Islet of Langerhans (tissue), 1 donor: ENCODE measurements around the gene NPC1.
"Not testable (repeated sequence)": the region's sequence is repeated elsewhere in the genome, so short reads cannot be mapped to it uniquely, and the experiment has no call there.

Source experiments
- FAIRE-seq: peaks from one replicate; lab custom pipeline; 2011; peaks lifted over from hg19 to GRCh38; lab: Jason Lieb, UNC

Gene NPC1

DNA sequence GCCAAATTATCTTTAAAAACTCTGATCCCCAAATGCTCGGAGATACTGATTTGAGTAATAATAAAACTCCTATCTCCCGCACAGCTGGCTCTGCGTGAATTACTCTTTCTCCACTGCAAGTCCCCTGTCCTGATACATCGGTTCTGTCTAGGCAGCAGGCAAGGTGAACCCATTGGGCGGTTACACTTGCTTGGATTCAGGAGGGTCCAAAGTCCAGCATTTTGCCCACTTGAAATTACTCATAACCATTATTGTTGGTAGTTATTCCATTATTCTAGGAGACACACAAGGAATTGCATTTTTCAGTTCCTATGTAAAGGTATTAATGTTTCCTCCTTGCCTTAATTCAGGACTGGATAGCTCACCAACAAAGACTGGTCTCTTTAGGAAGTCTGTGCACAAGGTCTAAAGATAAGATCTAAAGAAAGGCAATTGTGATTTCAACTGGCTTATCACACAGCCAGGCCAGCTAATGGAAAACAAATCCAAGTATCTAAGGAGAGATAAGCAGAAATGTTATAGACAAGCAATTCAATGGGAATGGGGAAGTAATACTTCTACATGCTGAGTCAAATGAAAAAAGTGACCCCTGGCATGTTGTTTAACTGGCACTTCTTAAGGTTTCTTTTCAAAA is 23.2 kb upstream of the NPC1 start:
- no peak for FAIRE-seq

DNA sequence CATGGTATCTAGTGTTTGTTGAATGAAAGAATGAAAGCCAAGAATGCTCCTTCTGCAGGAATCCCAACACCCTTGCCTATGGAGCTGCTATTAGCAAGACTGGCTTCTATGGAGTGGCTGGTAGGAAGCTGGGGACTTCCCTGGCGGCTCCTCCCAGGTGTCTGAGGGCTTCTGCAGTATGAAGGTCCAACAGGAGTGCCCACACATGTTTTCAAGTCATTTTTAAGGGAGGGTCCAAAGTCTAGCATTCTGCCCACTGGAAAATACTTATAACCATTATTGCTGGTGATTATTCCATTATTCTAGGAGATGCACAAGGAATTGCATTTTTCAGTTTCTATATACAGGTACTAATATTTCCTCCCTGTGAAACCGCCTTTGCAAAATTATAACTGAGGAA is 21.9 kb upstream of the NPC1 start:
- no peak for FAIRE-seq

DNA sequence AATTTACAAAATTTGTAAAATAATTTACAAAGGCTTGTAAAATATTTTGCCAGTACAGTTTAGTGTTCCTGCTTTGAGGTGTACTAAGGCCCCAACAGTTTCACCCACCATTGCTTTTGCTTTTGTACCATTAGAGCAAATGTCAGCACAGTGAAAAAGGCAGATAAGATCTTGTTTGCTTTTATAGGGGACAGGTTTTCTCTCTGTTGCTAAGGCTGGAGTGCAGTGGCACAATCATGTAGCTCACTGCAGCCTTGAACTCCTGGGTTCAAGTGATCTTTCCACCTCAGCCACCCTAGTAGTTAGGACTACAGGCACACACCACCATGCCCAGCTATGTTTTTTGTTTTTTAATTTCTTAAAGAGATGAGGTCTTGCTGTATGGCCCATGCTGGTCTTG is 19.6 kb upstream of the NPC1 start:
- FAIRE-seq, result no peak

DNA sequence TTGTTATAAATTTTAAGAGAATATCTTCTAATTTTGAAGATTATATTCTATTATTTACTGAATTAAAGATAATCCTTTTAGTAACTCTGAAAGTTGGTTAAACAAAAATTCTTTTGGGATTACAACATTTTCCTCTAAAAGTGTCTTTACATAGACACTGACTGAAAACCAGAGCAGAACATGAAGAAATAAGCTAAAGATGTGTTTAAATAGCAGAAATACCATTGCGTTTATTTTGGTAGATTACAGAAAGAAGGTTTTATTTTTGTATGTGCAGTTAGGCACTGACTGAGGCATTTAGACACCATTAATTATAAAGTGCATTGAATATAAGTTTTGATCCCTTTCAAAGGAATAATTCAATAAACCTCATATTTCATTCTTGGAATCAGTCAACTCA is 13.5 kb upstream of the NPC1 start:
- FAIRE-seq, result no peak

DNA sequence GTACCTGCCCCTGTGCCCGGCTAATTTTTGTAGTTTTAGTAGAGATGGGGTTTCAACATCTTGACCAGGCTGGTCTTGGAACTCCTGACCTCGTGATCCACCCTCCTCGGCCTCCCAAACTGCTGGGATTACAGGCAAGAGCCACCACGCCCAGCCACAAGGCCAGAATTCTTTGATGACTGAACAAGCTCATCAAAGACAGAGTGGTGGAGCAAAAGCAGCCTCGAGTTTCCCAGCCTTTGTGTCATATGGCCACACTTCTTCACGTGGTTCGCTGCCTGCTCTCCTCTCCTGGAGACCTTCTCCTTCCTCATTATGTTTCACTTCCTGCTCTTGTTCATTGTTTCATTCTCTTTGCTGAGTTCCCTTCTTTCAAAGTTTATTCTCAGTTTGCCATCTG is 9.9 kb upstream of the NPC1 start:
- FAIRE-seq, result no peak

DNA sequence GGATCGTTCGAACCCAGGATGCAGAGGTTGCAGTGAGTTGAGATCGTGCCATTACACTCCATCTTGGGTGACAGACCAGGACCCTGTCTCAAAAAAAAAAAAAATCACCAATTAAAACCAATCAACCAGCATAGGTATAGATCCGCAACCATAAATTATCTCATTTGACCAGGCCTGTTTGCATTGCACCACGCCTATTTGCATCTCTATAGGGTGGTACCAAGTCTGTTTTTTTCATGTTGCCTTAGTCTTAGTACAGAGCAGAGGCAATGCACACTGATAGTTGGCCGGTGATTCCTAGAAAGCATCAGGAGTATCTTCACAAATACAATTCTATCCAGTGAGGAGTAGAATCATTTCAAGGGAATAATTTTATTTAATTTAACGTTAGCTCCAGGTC is 9.3 kb upstream of the NPC1 start:
- no peak for FAIRE-seq

DNA sequence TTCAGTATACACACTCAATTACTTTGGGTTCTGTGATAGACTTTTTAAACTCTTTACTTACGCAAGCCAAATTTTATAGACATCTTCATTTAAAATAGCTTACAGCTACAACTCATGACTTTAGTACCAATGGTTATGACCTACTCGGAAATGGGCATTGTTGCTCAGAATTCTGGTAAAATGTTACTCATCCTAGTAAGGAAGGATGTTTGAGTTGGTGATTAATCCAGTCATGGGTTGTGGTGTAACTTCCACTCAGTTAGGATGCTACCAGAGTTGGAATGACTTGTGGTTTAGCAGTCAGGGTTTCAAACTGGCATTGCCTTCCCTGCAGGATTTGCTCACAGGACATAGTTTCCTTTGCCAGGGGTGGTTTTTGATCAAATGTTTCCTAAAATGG is 7.4 kb upstream of the NPC1 start:
- FAIRE-seq, result no peak

DNA sequence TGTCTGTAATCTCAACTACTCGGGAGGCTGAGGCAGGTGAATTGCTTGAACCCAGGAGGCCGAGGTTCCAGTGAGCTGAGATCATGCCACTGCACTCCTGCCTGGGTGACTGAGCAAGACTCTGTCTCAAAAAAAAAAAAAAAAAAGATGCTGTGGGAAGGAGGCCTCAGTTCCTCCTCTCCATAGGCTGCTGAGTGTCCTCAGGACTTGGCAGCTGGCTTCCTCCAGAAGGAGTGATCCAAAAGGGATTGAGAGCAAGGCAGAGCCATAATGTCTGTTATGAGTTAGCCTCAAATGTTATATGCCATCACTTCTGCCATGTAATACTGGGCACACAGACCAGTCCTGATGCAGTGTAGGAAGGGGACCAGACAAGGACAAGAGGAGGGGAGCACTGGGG is 6.6 kb upstream of the NPC1 start:
- no peak for FAIRE-seq

DNA sequence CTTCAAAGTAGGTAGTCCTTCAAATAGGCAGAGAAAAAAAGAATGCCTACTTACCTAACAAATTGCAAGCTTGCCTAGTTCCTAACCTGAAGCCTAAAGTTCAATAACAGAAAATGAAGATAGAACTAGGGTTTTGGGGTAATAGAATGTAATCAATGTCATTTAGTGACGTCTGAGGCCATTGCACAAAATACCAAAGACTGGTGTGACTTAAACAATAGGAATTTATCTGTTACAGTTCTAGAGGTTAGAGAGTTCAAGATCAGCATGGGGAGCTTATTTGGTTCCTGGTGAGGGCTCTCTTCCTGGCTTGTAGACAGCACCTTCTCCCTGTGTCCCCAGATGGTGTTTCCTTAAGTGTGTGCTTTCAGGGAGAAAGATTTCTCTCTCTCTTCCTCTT is 4.7 kb upstream of the NPC1 start:
- no peak for FAIRE-seq

DNA sequence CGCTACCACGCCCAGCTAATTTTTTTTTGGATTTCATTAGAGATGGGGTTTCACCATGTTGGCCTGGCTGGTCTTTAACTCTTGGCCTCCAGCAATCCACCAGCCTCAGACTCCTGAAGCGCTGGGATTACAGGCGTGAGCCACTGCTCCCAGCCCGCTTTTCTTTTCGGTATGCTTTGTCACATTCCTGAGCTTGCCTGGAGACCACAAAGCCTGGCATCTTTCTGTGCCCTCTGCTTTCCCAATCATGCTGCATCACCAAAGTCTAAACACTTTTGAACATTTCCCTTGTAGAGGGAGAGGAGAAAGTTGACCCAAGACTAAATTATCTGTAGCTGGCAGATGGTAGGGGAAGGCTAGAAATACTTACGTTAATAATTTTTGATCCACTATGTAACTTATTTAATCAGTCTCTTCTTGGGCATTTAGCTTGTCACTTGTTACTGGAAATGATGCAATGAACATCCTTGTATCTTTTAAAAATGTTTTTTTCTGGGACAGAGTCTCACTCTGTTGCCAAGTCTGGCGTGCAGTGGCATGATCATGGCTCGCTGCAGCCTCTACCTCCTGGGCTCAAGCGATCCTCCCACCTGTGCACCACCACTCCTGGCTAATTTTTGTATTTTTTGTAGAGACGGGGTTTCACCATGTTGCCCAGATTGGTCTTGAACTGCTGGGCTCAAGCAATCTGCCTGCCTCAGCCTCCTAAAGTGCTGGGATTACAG is 2.7 kb upstream of the NPC1 start:
- FAIRE-seq, result no peak

DNA sequence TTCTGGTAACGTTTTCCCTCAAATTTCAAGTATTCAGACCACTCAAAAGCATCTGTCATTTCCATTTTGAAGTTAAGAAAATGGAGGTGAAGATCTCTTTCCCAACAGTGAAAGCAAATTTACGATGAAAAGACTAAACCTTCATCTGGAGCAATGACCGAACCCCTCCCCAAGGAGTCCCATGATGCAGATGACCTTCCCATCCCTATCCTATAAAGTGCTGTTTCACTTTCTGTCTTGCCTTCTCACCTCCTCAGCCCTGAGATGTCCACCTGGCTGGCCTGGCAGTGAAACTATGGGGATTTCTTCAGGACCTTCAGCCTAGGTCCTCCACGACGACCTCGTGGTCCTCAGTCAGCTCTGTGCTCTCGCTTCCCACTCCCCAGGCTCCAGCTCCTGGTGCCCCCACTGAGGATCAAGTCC is 925 bp upstream of the NPC1 start:
- FAIRE-seq, result no peak

DNA sequence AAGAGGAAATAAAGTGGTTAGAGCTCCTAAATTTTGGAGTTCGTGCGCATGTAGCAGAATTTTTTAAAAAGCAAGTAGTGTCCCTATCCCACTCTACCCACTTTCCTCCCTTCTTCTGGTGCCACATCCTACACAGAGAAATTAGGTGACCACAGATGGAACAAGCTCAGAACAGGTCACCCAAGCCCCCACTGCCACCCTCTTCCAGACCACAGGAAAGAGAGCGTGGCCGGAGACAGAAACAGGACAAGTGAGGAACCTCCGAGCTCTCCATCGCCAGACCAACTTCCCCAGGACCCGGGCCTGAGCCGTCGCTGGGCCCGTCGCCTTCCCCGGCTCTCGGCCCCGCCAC is 433 bp downstream of the NPC1 start:
- FAIRE-seq, result no peak

DNA sequence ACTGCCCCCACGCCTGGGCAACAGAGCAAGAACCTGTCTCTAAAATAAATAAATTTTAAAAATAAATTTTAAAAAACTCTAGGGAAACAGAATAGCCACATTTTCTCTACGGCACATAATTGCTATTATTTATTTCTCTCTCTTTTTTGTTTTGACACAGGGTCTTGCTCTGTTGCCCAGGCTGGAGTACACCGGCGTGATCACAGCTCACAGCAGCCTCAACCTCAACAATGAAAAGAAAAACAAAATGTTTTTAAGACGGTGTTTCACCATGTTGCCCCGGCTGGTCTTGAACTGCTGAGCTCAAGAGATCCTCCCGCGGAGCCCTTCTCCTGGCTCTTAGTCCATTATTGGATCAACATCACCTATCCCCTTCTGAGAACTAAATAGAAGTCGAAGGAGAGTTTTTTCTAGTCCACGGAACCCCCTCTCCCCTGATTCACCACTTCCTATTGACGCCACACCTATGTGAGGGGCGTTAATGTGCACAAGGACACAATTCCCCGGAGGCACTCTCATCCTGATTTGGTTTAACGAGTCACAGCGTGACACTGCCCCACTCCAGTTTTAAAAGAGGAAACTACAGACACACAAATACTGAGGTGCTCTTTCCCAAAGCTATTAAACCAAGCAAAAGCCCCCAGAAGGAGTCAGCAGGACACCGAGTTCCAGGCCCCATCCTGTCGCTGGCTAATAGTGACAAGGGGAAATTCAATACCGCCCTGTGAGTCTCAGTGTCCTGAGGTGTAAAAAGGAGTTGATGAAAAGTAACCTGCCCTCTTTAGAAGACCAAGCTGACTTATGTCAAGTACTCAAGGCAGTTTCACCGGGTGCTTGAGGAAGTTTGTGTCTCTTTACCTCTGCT is 1.1 kb downstream of the NPC1 start:
- FAIRE-seq, result no peak

DNA sequence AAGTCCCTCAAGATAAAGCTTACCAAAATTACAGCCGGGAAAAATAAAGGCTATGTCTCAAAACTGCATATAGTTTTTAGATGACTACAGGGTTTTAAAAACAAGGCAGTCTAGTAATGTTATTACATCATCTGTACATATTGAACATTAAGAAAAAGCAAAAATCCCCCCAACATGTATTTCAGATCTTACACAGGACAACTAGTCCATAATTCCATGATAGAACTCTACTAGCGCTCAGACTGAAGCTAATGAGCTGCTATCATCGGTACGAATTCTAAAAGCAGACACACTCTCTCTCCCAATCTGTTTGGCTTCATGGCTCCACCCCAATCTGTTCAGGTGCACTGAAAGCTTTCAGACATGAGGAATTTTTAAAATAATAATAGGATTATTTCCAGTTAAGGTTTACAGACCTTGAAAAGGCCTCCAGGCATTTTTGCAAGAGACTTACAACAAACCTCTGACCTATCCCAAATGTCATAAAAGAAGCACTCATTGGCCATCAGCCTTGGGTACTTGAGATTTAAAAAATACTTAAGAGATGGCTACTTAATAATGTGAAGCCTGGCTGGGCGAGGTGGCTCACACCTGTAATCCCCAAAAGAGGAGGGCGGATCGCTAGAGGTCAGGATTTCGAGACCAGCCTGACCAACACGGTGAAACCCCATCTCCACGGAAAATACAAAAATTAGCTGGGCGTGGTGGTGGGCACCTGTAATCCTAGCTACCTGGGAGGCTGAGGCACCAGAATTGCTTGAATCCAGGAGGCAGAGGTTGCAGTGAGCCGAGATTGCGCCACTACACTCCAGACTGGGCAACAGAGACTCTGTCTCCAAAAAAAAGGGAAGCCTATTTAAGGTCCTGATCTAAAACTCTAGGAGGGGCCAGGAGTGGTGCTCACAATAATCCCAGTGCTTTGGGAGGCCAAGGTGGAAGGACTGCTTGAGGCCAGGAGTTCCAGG is 2.0 kb downstream of the NPC1 start:
- FAIRE-seq, result no peak

DNA sequence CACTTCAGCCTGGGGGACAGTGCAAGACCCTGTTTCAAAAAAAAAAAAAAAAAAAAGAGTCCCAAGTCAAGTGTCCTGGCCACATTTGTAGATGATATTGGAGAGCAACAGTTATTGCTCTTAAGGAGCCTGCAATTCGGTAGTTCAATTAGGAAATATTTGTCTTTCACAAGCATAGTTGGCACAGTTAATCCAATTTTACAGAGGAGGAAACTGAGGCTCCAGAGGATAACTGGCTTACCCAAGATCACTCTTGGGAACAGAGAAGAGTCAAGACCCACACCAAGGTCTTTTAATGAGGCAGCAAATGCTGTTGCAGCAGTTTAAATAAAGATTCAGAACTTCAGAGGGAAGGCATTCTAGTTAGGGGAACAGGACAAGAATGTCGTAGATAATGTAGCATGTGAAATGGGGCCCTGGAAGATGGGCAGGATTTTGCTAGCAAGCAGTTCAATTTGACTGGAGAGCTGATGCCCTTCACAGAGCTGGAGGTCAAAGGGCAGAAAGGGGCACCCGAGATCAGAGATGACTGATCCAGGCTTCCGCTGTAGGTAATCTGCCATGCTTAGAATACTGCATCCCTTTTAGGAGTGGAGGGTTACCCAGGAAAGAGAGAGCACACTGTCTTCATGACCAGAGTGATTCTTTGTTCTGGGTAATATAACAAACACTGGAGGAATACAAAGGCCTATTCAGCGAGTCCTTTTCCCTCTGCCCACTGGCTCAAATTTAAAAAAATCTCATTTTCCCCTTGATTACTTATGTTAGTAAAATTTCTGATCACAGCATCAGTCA is 3.0 kb downstream of the NPC1 start:
- FAIRE-seq, result no peak

DNA sequence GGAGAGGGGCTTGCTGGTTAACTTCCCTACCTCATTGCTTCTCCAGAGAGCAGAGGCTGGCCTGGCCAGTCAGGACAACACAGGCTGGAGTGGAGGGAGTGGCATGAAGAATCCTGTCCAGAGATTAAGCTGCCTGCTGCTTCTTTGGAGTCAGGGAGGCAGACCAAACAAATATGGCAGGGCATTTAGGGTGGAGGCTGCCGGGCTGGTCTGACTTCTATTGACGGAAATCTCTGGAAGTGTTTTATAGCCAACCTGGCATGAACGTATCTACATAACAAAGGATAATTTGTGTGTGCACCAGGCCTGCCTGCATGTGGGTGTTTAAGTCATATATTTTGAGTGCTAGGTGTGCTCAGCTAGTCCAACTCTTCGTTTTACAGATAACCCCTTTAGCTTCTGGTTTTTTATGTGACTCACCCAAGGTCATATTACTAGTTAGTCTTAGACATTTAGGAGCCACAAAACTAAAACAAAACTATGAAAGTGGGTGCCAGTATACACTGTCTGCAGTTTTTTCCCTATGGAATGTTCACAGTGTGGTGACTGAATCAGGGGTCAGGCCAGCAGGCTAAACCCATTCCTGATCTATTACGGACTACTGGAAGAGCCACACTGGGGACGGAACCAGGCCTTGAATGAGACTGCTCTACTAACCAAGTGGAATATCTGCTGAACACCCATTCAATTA is 5.5 kb downstream of the NPC1 start:
- no peak for FAIRE-seq

DNA sequence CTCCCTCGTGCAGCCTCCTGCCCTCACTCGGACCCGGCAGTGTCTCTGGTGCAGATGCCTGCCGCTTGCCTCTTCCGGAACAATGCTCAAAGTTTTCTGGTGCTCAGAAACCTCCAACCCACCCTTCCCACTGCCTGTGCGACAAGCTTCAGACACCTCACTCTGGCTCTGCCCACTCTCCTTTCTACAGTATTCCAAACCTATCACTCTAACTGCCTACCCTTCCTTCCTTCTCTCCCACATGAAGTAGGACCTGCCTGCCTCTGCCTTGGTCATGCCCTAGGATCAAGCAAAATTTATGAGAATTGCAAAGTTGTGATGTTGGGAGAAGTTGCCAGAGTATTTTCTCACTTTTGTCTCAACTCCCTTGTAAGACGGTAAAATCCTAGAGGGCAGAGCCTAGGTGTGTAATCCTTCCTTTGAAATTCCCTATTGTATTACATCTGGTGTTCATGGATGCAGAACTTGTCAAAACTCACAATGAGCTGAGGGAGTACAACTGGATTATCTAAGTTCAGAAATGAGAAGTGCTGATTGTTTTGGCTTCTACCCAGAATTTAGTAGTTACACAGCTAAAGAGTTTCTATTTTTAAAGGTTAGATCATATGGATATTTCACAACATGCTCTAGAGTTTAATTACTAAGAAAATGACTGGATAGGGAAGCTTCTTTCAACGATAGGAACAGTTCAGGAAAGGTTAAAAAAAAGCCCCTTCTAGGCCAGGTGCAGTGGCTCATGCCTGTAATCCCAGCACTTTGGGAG is 7.2 kb downstream of the NPC1 start:
- FAIRE-seq, result no peak

DNA sequence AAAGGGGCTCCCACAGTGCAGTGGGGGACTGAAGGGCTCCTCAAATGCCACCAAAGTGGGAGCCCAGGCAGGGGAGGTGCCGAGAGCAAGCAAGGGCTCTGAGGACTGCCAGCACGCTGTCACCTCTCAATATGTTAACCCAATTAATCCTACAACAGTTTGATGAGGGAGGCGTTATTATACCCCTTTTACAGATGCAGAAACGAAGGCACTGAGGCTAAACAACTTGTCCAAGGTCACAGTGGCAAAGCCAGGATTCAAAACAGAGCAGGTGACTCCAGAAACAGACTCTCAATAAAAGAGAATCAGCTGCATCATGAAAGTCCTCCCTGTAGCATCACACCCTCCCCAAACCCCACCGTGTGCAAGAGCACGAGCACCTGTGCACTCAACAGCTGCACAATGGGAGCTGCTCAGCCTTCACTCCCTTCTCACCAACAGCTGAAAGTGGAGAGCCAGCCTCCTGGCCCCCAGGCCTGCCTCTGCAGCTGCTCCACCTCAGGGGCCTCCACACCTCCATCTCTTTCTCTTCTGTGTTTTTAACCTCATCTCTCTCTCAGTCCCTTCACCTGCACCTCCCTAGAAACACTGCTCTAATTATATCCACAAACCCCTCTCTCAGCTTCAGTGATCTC is 8.1 kb downstream of the NPC1 start:
- FAIRE-seq, result no peak

DNA sequence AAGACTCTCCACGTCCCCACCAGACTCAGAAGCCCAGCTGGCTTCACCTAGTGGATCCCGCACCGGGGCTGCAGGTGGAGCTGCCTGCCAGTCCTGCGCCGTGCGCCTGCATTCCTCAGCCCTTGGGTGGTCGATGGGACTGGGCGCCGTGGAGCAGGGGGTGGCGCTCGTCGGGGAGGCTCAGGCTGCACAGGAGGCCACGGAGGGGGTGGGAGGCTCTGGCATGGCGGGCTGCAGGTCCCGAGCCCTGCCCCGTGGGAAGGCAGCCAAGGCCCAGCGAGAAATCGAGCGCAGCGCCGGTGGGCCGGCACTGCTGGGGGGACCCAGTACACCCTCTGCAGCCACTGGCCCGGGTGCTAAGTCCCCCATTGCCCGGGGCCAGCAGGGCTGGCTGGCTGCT is 8.8 kb downstream of the NPC1 start:
- not testable (repeated sequence) for FAIRE-seq

DNA sequence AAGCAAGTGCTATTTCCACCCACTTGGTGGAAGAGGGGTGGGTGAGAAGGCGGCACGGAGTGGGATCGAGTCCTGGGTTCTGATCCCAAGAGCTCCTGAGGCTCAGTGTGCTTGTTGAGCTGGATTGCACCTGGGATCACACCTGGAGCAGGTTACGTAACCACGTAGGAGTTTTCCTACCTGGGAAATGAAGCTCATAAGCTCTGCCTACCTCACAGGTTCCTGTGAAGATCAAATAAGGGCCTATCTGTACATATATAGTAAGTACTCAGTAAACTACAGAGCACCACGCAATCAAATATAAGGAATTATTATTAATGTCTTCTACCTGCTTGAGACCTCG is 11.0 kb downstream of the NPC1 start:
- FAIRE-seq, result no peak
